Measurements from ENCODE around the gene ADGRV1. TPM values are rescaled to one million over a fixed set of nuclear protein-coding genes. Genes with fewer than 3 reads are reported as not detected.
A peak's percentile ranks its signal among the peaks of the same experiment; 100 is the strongest.
"Not testable (repeated sequence)": the region's sequence is repeated elsewhere in the genome, so short reads cannot be mapped to it uniquely, and the experiment has no call there.

Gene ADGRV1
- total and polyA plus RNA-seq, 4 donors: 0.36 to 0.64 (median 0.50) TPM

- H3K9me3 ChIP-seq (ENCODE audit: control insufficient read depth, low read length): no peaks in the 10 kb centered on the region
- peak overlapping the region in 1 of 2 donors; percentile 10 for H3K27ac ChIP-seq (ENCODE audit: low read depth in 1 of 2, low read length in 2 of 2)
- no peak overlapping the region for H3K4me3 ChIP-seq (ENCODE audit: low read length in 2 of 2)
- H3K4me1 ChIP-seq (ENCODE audit: control insufficient read depth in 1 of 2, insufficient read depth in 2 of 2, low read length in 2 of 2): peaks cover 0 to 4% of the 10 kb centered on the region in 2 donors
- no peak for DNase-seq
- no peaks in the 10 kb centered on the region for H3K36me3 ChIP-seq (ENCODE audit: control insufficient read depth in 1 of 2, insufficient read depth in 2 of 2, low read length in 1 of 2)
- no peaks in the 10 kb centered on the region for H3K27me3 ChIP-seq (ENCODE audit: control insufficient read depth in 1 of 2, insufficient read depth in 2 of 2, low read length in 1 of 2)
- 72 to 79% methylated on average over 2 of the region's 2 CpGs for WGBS, 2 donors
- no peak for ATAC-seq (ENCODE audit: low FRiP score)
- intact Hi-C loops (cut with DNase I): loop anchor here in 1 of 2 donors (10.0 kb wide), 1 partner anchor 127 kb away; no protein-coding TSS in a partner anchor
Observed at GRCh38 chr5:91061946-91062562, 503.5 kb downstream of the ADGRV1 start.

GRCh38 chr5:91063098-91063690 lies 504.6 kb downstream of the ADGRV1 start:
- 5% methylated on average over 9 of the region's 9 CpGs for WGBS, 2 donors
- H3K36me3 ChIP-seq (ENCODE audit: control insufficient read depth in 1 of 2, insufficient read depth in 2 of 2, low read length in 1 of 2); H3K27me3 ChIP-seq (ENCODE audit: control insufficient read depth in 1 of 2, insufficient read depth in 2 of 2, low read length in 1 of 2); H3K4me3 ChIP-seq (ENCODE audit: low read length in 2 of 2); ATAC-seq (ENCODE audit: low FRiP score); H3K9me3 ChIP-seq (ENCODE audit: control insufficient read depth, low read length); H3K4me1 ChIP-seq (ENCODE audit: control insufficient read depth in 1 of 2, insufficient read depth in 2 of 2, low read length in 2 of 2): not testable (repeated sequence)
- H3K27ac ChIP-seq (ENCODE audit: low read depth in 1 of 2, low read length in 2 of 2): peak overlapping the region in 1 of 2 donors; percentile 64
- intact Hi-C loops (cut with DNase I): loop anchor here in 1 of 2 donors (10.0 kb wide), 1 partner anchor 128 kb away; no protein-coding TSS in a partner anchor
- DNase-seq: peak in 1 of 2 donors; percentile 60

- intact Hi-C loops (cut with DNase I): loop anchor here in 1 of 2 donors (10.0 kb wide), 1 partner anchor 131 kb away; no protein-coding TSS in a partner anchor
- WGBS, 2 donors: 8 to 12% methylated on average over 7 of the region's 7 CpGs
- H3K9me3 ChIP-seq (ENCODE audit: control insufficient read depth, low read length): no peaks in the 10 kb centered on the region
- peak overlapping the region; percentile 48 to 67 for H3K27ac ChIP-seq (ENCODE audit: low read depth in 1 of 2, low read length in 2 of 2)
- DNase-seq (no peak), ATAC-seq (ENCODE audit: low FRiP score) (no peak)
- H3K36me3 ChIP-seq (ENCODE audit: control insufficient read depth in 1 of 2, insufficient read depth in 2 of 2, low read length in 1 of 2): no peaks in the 10 kb centered on the region
- no peaks in the 10 kb centered on the region for H3K27me3 ChIP-seq (ENCODE audit: control insufficient read depth in 1 of 2, insufficient read depth in 2 of 2, low read length in 1 of 2)
- peaks cover 0 to 4% of the 10 kb centered on the region in 2 donors for H3K4me1 ChIP-seq (ENCODE audit: control insufficient read depth in 1 of 2, insufficient read depth in 2 of 2, low read length in 2 of 2)
- H3K4me3 ChIP-seq (ENCODE audit: low read length in 2 of 2): peak overlapping the region in 1 of 2 donors; percentile 4
Observed at GRCh38 chr5:91065496-91065895, 506.9 kb downstream of the ADGRV1 start.

- H3K27me3 ChIP-seq (ENCODE audit: control insufficient read depth in 1 of 2, insufficient read depth in 2 of 2, low read length in 1 of 2): no peaks in the 10 kb centered on the region
- DNase-seq (no peak), ATAC-seq (ENCODE audit: low FRiP score) (no peak)
- H3K4me1 ChIP-seq (ENCODE audit: control insufficient read depth in 1 of 2, insufficient read depth in 2 of 2, low read length in 2 of 2): peaks cover 0 to 4% of the 10 kb centered on the region in 2 donors
- no peak overlapping the region for H3K27ac ChIP-seq (ENCODE audit: low read depth in 1 of 2, low read length in 2 of 2)
- no peaks in the 10 kb centered on the region for H3K36me3 ChIP-seq (ENCODE audit: control insufficient read depth in 1 of 2, insufficient read depth in 2 of 2, low read length in 1 of 2)
- no peaks in the 10 kb centered on the region for H3K9me3 ChIP-seq (ENCODE audit: control insufficient read depth, low read length)
- intact Hi-C loops (cut with DNase I): loop anchor here in 1 of 2 donors (10.0 kb wide), 1 partner anchor 135 kb away; no protein-coding TSS in a partner anchor
- 89 to 93% methylated on average over 2 of the region's 2 CpGs for WGBS, 2 donors
- H3K4me3 ChIP-seq (ENCODE audit: low read length in 2 of 2): no peak overlapping the region
Observed at GRCh38 chr5:91069364-91069763, 510.8 kb downstream of the ADGRV1 start.

- Histone ChIP-seq H3K4me3 (ENCODE audit: low read length in 2 of 2) (no peak overlapping the region), H3K4me1 (ENCODE audit: control insufficient read depth in 1 of 2, insufficient read depth in 2 of 2, low read length in 2 of 2) (peaks cover 0 to 4% of the 10 kb centered on the region in 2 donors), H3K27me3 (ENCODE audit: control insufficient read depth in 1 of 2, insufficient read depth in 2 of 2, low read length in 1 of 2) (no peaks in the 10 kb centered on the region), H3K9me3 (ENCODE audit: control insufficient read depth, low read length) (no peaks in the 10 kb centered on the region), H3K27ac (ENCODE audit: low read depth in 1 of 2, low read length in 2 of 2) (no peak overlapping the region), H3K36me3 (ENCODE audit: control insufficient read depth in 1 of 2, insufficient read depth in 2 of 2, low read length in 1 of 2) (no peaks in the 10 kb centered on the region)
- 95 to 96% methylated on average over 2 of the region's 2 CpGs for WGBS, 2 donors
- no peak for ATAC-seq (ENCODE audit: low FRiP score)
- no peak for DNase-seq
- intact Hi-C loops (cut with DNase I): no loop called here
Observed at GRCh38 chr5:91070761-91071550, 512.4 kb downstream of the ADGRV1 start.

- DNase-seq: no peak
- Histone ChIP-seq H3K4me3 (ENCODE audit: low read length in 2 of 2) (no peak overlapping the region), H3K9me3 (ENCODE audit: control insufficient read depth, low read length) (no peaks in the 10 kb centered on the region), H3K27ac (ENCODE audit: low read depth in 1 of 2, low read length in 2 of 2) (peak overlapping the region in 1 of 2 donors; percentile 43), H3K4me1 (ENCODE audit: control insufficient read depth in 1 of 2, insufficient read depth in 2 of 2, low read length in 2 of 2) (peaks cover 0 to 4% of the 10 kb centered on the region in 2 donors), H3K27me3 (ENCODE audit: control insufficient read depth in 1 of 2, insufficient read depth in 2 of 2, low read length in 1 of 2) (no peaks in the 10 kb centered on the region), H3K36me3 (ENCODE audit: control insufficient read depth in 1 of 2, insufficient read depth in 2 of 2, low read length in 1 of 2) (no peaks in the 10 kb centered on the region)
- no peak for ATAC-seq (ENCODE audit: low FRiP score)
- intact Hi-C loops (cut with DNase I): no loop called here
- WGBS, 2 donors: 46 to 55% methylated on average over 2 of the region's 2 CpGs
Observed at GRCh38 chr5:91072881-91073280, 514.3 kb downstream of the ADGRV1 start.

- no peaks in the 10 kb centered on the region for H3K36me3 ChIP-seq (ENCODE audit: control insufficient read depth in 1 of 2, insufficient read depth in 2 of 2, low read length in 1 of 2)
- no peaks in the 10 kb centered on the region for H3K27me3 ChIP-seq (ENCODE audit: control insufficient read depth in 1 of 2, insufficient read depth in 2 of 2, low read length in 1 of 2)
- DNase-seq: no peak
- ATAC-seq (ENCODE audit: low FRiP score): no peak
- intact Hi-C loops (cut with DNase I): no loop called here
- no peaks in the 10 kb centered on the region for H3K9me3 ChIP-seq (ENCODE audit: control insufficient read depth, low read length)
- WGBS, 2 donors: 62 to 84% methylated on average over 1 of the region's 1 CpG
- H3K4me1 ChIP-seq (ENCODE audit: control insufficient read depth in 1 of 2, insufficient read depth in 2 of 2, low read length in 2 of 2): peaks cover 0 to 6% of the 10 kb centered on the region in 2 donors
- H3K4me3 ChIP-seq (ENCODE audit: low read length in 2 of 2): no peak overlapping the region
- no peak overlapping the region for H3K27ac ChIP-seq (ENCODE audit: low read depth in 1 of 2, low read length in 2 of 2)
Observed at GRCh38 chr5:91074615-91075014, 516.0 kb downstream of the ADGRV1 start.

GRCh38 chr5:91076138-91076537 lies 517.5 kb downstream of the ADGRV1 start:
- no peak overlapping the region for H3K27ac ChIP-seq (ENCODE audit: low read depth in 1 of 2, low read length in 2 of 2)
- intact Hi-C loops (cut with DNase I): no loop called here
- DNase-seq (no peak), ATAC-seq (ENCODE audit: low FRiP score) (no peak)
- H3K36me3 ChIP-seq (ENCODE audit: control insufficient read depth in 1 of 2, insufficient read depth in 2 of 2, low read length in 1 of 2): no peaks in the 10 kb centered on the region
- no peaks in the 10 kb centered on the region for H3K9me3 ChIP-seq (ENCODE audit: control insufficient read depth, low read length)
- no peak overlapping the region for H3K4me3 ChIP-seq (ENCODE audit: low read length in 2 of 2)
- H3K27me3 ChIP-seq (ENCODE audit: control insufficient read depth in 1 of 2, insufficient read depth in 2 of 2, low read length in 1 of 2): no peaks in the 10 kb centered on the region
- peaks cover 0 to 6% of the 10 kb centered on the region in 2 donors for H3K4me1 ChIP-seq (ENCODE audit: control insufficient read depth in 1 of 2, insufficient read depth in 2 of 2, low read length in 2 of 2)

All from aorta (tissue), 5 donors.